Neural cell (in vitro differentiated cells): ENCODE measurements around the gene PEA15.

Experiments
- EP300 ChIP-seq: fragments of 450-650 bp; conservative IDR thresholded peaks from 2 replicates; pipeline ENCODE4 v1.6.1; 2014; ENCODE audit warnings: antibody characterized with exemption, mild to moderate bottlenecking, moderate library complexity; ENCODE audit not compliant: poor library complexity, severe bottlenecking
- EZH2 ChIP-seq: fragments of 200-600, 300-800 bp; shearing (Covaris generic), sonication (generic); IDR thresholded peaks from 2 replicates; pipeline ENCODE4 v1.6.1; 2014; ENCODE audit warnings: antibody characterized with exemption, low read length, borderline replicate concordance, mild to moderate bottlenecking; ENCODE audit not compliant: insufficient read depth, poor library complexity, severe bottlenecking
- POLR2AphosphoS5 ChIP-seq: IDR thresholded peaks from 2 replicates; pipeline ENCODE4 v1.6.1; 2012
- SMC3 ChIP-seq: fragments of 450-650 bp; conservative IDR thresholded peaks from 2 replicates; pipeline ENCODE4 v1.6.1; 2014; ENCODE audit warnings: antibody characterized with exemption, mild to moderate bottlenecking, moderate library complexity; ENCODE audit not compliant: poor library complexity
- TF ChIP-seq, protein P1 (sequence below): fragments of 450-650 bp; IDR thresholded peaks from 2 replicates; pipeline ENCODE4 v1.5.1; 2014; ENCODE audit warnings: antibody characterized with exemption, mild to moderate bottlenecking, moderate library complexity; ENCODE audit not compliant: poor library complexity, severe bottlenecking
- TF ChIP-seq, protein P2 (sequence below): IDR thresholded peaks from 2 replicates; pipeline ENCODE4 v1.6.1; 2012; ENCODE audit warnings: borderline replicate concordance

DNA sequence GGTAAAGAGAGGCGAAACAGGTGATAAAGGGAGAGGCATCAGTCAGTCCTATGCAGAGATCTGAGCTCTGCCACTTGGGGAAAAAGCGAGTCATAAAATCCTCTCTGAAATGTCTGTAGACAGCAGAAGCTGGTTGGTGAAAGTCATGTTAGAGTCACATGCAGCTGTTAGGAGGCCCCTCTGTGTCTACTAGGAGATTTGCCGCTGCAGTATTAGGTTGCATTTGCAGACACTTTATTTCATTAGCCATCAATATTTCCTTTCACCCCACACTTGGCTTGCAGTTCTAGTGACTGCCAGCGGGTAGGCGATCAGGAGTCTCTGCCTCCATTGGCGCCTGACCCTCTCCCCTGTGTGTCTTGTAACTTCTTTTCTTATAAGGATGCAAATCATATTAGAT lies 37.6 kb upstream of the PEA15 start:
- TF ChIP-seq, protein P1, sequence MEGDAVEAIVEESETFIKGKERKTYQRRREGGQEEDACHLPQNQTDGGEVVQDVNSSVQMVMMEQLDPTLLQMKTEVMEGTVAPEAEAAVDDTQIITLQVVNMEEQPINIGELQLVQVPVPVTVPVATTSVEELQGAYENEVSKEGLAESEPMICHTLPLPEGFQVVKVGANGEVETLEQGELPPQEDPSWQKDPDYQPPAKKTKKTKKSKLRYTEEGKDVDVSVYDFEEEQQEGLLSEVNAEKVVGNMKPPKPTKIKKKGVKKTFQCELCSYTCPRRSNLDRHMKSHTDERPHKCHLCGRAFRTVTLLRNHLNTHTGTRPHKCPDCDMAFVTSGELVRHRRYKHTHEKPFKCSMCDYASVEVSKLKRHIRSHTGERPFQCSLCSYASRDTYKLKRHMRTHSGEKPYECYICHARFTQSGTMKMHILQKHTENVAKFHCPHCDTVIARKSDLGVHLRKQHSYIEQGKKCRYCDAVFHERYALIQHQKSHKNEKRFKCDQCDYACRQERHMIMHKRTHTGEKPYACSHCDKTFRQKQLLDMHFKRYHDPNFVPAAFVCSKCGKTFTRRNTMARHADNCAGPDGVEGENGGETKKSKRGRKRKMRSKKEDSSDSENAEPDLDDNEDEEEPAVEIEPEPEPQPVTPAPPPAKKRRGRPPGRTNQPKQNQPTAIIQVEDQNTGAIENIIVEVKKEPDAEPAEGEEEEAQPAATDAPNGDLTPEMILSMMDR = no peak
- TF ChIP-seq, protein P2, sequence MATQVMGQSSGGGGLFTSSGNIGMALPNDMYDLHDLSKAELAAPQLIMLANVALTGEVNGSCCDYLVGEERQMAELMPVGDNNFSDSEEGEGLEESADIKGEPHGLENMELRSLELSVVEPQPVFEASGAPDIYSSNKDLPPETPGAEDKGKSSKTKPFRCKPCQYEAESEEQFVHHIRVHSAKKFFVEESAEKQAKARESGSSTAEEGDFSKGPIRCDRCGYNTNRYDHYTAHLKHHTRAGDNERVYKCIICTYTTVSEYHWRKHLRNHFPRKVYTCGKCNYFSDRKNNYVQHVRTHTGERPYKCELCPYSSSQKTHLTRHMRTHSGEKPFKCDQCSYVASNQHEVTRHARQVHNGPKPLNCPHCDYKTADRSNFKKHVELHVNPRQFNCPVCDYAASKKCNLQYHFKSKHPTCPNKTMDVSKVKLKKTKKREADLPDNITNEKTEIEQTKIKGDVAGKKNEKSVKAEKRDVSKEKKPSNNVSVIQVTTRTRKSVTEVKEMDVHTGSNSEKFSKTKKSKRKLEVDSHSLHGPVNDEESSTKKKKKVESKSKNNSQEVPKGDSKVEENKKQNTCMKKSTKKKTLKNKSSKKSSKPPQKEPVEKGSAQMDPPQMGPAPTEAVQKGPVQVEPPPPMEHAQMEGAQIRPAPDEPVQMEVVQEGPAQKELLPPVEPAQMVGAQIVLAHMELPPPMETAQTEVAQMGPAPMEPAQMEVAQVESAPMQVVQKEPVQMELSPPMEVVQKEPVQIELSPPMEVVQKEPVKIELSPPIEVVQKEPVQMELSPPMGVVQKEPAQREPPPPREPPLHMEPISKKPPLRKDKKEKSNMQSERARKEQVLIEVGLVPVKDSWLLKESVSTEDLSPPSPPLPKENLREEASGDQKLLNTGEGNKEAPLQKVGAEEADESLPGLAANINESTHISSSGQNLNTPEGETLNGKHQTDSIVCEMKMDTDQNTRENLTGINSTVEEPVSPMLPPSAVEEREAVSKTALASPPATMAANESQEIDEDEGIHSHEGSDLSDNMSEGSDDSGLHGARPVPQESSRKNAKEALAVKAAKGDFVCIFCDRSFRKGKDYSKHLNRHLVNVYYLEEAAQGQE = no peak
- TF ChIP-seq EP300 (no peak), POLR2AphosphoS5 (no peak), SMC3 (no peak), EZH2 (no peak)
